ENCODE measurements around the gene USP25. TPM values are rescaled to one million over a fixed set of nuclear protein-coding genes. Genes with fewer than 3 reads are reported as not detected.

USP25 gene
- total and polyA plus RNA-seq, 12 donors: 13.5 to 57.7 (median 45.9) TPM

- TF ChIP-seq CTCF (IDR thresholded peaks at IDR 0.05): no peak
- Histone ChIP-seq H3K4me1 (peaks cover 0 to 24% (median 12%) of the 10 kb centered on the region in 9 donors), H3K9me3 (no peaks in the 10 kb centered on the region), H3K27me3 (no peaks in the 10 kb centered on the region), H3K27ac (no peak overlapping the region), H3K36me3 (peaks cover 0 to 59% (median 4%) of the 10 kb centered on the region in 9 donors), H3K4me3 (no peak overlapping the region)
- no peak for DNase-seq
- no peak for ATAC-seq
- 81 to 84% methylated on average over 3 of the region's 3 CpGs for WGBS, 2 donors
- intact Hi-C loops (cut with DNase I): no loop called here
Measured at GRCh38 chr21:15840406-15840805, 110.6 kb downstream of the USP25 start.

- intact Hi-C loops (cut with DNase I): no loop called here
- peaks cover 0 to 49% (median 4%) of the 10 kb centered on the region in 9 donors for H3K36me3 ChIP-seq
- ATAC-seq: peak in 1 of 8 donors; percentile 37
- DNase-seq: no peak
- TF ChIP-seq CTCF (IDR thresholded peaks at IDR 0.05): no peak
- no peak overlapping the region for H3K4me3 ChIP-seq
- 63 to 72% methylated on average over 3 of the region's 3 CpGs for WGBS, 2 donors
- no peaks in the 10 kb centered on the region for H3K9me3 ChIP-seq
- no peaks in the 10 kb centered on the region for H3K27me3 ChIP-seq
- peaks cover 0 to 24% (median 12%) of the 10 kb centered on the region in 9 donors for H3K4me1 ChIP-seq
- H3K27ac ChIP-seq: no peak overlapping the region
Measured at GRCh38 chr21:15841856-15842564, 112.2 kb downstream of the USP25 start.

GRCh38 chr21:15842565-15842880, 112.7 kb downstream of the USP25 start:
- intact Hi-C loops (cut with DNase I): no loop called here
- Histone ChIP-seq H3K36me3 (peaks cover 0 to 52% (median 4%) of the 10 kb centered on the region in 9 donors), H3K9me3 (no peaks in the 10 kb centered on the region), H3K27ac (no peak overlapping the region), H3K4me3 (no peak overlapping the region), H3K4me1 (peaks cover 0 to 21% (median 12%) of the 10 kb centered on the region in 9 donors), H3K27me3 (no peaks in the 10 kb centered on the region)
- WGBS, 2 donors: 95 to 96% methylated on average over 2 of the region's 2 CpGs
- no peak for TF ChIP-seq CTCF (IDR thresholded peaks at IDR 0.05)
- ATAC-seq (no peak), DNase-seq (no peak)

GRCh38 chr21:15843766-15844165, 114.0 kb downstream of the USP25 start:
- ATAC-seq (no peak), DNase-seq (no peak)
- no peaks in the 10 kb centered on the region for H3K27me3 ChIP-seq
- no peak overlapping the region for H3K4me3 ChIP-seq
- H3K27ac ChIP-seq: no peak overlapping the region
- intact Hi-C loops (cut with DNase I): no loop called here
- H3K9me3 ChIP-seq: no peaks in the 10 kb centered on the region
- TF ChIP-seq CTCF (IDR thresholded peaks at IDR 0.05): no peak
- H3K4me1 ChIP-seq: peaks cover 0 to 20% (median 10%) of the 10 kb centered on the region in 9 donors
- WGBS, 2 donors: 100% methylated on average over 1 of the region's 1 CpG
- H3K36me3 ChIP-seq: peaks cover 0 to 52% (median 4%) of the 10 kb centered on the region in 9 donors

All from heart right ventricle (tissue), 16 donors.